IPS-NIHi7 (cell line): ENCODE data around the gene TSC22D4.
"Not testable (repeated sequence)": the region's sequence is repeated elsewhere in the genome, so short reads cannot be mapped to it uniquely, and the experiment has no call there.

Experiments used
- DNase-seq: peaks from one replicate; pipeline ENCODE4 v3.0.0; 2012; ENCODE audit warnings: mixed read lengths; ENCODE audit errors: extremely low spot score

The TSC22D4 gene

GRCh38 chr7:100478958-100479660 is at the start of gene TSC22D4:
TSC22D4 (minus strand) TSS chr7:100479214; CDS start chr7:100478038, 1,176 bp downstream.
- peak; percentile 91 for DNase-seq

- not testable (repeated sequence) for DNase-seq
Observed at GRCh38 chr7:100528108-100528866, 49.3 kb upstream of the TSC22D4 start.

- not testable (repeated sequence) for DNase-seq
Observed at GRCh38 chr7:100523192-100523591, 44.2 kb upstream of the TSC22D4 start.

- not testable (repeated sequence) for DNase-seq
Observed at GRCh38 chr7:100521909-100522593, 43.0 kb upstream of the TSC22D4 start.

- no peak for DNase-seq
Observed at GRCh38 chr7:100521076-100521475, 42.1 kb upstream of the TSC22D4 start.

- DNase-seq = no peak
Observed at GRCh38 chr7:100520138-100520537, 41.1 kb upstream of the TSC22D4 start.

GRCh38 chr7:100519580-100519979 is 40.6 kb upstream of the TSC22D4 start:
- no peak for DNase-seq

GRCh38 chr7:100517305-100517704 is 38.3 kb upstream of the TSC22D4 start:
- no peak for DNase-seq

GRCh38 chr7:100516135-100516812 is 37.3 kb upstream of the TSC22D4 start:
- peak; percentile 41 for DNase-seq

- DNase-seq = no peak
Observed at GRCh38 chr7:100515072-100515532, 36.1 kb upstream of the TSC22D4 start.

GRCh38 chr7:100513212-100513810 is 34.3 kb upstream of the TSC22D4 start:
- DNase-seq = no peak

- DNase-seq = no peak
Observed at GRCh38 chr7:100510437-100511239, 31.6 kb upstream of the TSC22D4 start.

GRCh38 chr7:100509231-100509630 is 30.2 kb upstream of the TSC22D4 start:
- no peak for DNase-seq

- no peak for DNase-seq
Observed at GRCh38 chr7:100506356-100506923, 27.4 kb upstream of the TSC22D4 start.

- no peak for DNase-seq
Observed at GRCh38 chr7:100504887-100505611, 26.0 kb upstream of the TSC22D4 start.

GRCh38 chr7:100504031-100504430 is 25.0 kb upstream of the TSC22D4 start:
- DNase-seq = not testable (repeated sequence)

GRCh38 chr7:100500743-100501142 is 21.7 kb upstream of the TSC22D4 start:
- DNase-seq = not testable (repeated sequence)

GRCh38 chr7:100496509-100496908 is 17.5 kb upstream of the TSC22D4 start:
- no peak for DNase-seq

- DNase-seq = no peak
Observed at GRCh38 chr7:100493476-100494264, 14.7 kb upstream of the TSC22D4 start.
